HG03280 (cell line): ENCODE data around the gene PAXIP1.
"Not testable (repeated sequence)": the region's sequence is repeated elsewhere in the genome, so short reads cannot be mapped to it uniquely, and the experiment has no call there.

Experiments used
- ATAC-seq: cut with Tn5 transposase; IDR thresholded peaks from one replicate; pipeline ENCODE4 v1.9.1; 2021; ENCODE audit warnings: mild to moderate bottlenecking, moderate library complexity; ENCODE audit not compliant: unreplicated experiment

PAXIP1 gene

GRCh38 chr7:154950960-154951359 is 52.0 kb downstream of the PAXIP1 start:
- no peak for ATAC-seq

DNA sequence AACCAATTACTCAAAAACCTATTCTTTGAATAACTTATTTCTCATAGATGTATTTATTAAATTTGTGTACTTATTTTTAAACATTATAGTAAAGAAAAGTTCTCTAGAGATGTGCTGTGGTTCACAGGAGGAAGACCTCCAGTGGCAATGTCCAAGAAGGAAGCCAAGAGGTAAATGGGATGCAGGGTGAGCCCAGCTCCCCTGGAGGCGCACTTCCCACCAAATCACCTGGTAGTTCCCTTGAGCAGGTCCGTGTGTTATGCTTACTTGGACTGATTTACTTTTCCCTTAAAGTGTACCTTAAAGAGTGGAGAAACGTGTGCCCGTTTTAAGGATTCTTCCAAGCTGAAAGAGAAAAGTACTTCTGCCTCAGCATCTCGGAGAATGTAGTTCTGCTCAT is 55.3 kb downstream of the PAXIP1 start:
- ATAC-seq, result no peak

- no peak for ATAC-seq
Observed at GRCh38 chr7:154946166-154946565, 56.8 kb downstream of the PAXIP1 start.

DNA sequence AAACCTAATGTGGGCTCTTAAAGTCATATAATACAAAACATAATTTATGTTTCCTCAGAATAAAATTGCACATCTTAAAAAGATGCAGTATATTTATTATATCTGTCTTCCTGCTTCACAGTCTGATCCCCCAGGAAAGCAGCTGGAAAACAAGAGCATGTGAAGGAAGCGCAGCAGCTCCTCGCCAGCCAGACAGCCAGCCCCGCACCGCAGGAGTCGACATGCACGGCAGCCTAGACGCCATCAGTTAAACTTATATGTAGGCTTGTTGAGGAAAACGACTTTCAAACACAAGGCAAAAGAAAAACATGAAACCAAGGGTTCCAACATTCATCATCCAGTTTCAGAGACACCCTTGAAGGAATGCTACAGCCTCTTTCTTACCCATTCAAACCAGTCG is 59.0 kb downstream of the PAXIP1 start:
- no peak for ATAC-seq

DNA sequence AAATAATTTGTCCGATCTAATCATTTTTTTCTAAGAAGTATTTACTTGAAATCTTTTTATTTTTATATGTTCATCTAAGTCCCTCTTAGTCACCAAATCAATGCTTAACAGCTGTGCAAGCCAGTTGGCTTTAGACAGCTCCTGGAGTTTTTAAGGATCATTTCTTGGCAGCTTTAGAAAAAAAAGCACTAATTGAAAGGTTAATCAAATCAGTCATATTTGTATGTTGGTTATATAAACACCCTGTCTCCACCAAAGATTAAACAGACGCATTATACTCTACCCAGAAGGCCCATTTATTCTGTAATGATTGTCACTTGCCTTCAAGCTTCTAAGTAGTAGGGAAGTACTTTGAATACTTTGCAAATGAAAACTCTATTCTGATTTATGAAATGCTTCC is 60.2 kb downstream of the PAXIP1 start:
- no peak for ATAC-seq

DNA sequence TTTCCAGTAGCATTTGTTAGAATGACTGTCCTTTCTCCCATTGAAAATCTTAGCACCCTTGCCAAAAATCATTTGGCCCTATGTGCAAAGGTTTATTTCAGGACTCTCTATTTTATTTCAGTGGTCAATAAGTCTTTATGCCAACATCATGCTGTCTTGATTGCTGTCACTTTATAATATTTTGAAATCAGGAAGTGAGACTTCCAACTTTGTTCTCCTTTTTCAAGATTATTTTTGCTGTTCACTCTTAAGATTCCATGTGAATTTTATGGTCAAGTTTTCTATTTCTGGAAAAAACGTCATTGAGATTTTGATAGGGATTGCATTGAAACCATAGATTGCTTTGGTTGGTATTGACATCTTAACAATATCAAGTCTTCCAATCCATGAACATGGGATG is 65.1 kb downstream of the PAXIP1 start:
- no peak for ATAC-seq

GRCh38 chr7:154934353-154934952 is 68.5 kb downstream of the PAXIP1 start:
- not testable (repeated sequence) for ATAC-seq

GRCh38 chr7:154931906-154932305 is 71.0 kb downstream of the PAXIP1 start:
- ATAC-seq, result no peak

DNA sequence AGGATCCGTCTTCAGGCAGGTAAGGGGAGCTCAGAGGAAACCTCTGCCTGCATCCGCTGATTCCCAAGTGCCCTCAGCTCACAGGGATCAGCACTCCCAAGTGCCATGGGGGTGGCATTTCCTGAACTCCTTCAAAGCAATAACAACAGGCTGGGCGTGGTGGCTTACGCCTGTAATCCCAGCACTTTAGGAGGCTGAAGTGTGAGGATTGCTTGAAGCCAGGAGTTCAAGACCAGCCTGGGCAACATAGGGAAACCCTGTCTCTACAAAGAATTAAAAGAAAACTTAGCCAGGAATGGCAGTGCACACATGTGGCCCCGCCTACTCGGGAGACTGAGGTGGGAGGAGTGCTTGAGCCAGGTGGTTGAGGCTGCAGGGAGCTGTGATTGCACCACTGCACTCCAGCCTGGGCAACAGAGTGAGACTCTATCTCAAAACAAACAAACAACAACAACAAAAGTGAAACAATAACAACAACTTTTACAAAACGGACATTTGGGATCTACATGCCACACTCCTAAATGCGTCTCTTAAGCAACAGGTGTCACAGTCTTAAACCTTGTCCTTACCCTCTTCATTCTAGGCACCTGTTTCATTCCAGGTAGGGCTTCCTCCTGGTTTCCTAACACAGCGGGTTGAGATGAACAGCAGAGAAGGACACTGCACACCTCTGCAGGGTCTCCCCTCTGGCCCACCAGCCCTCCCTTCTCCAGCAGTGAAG is 73.8 kb downstream of the PAXIP1 start:
- no peak for ATAC-seq

GRCh38 chr7:154928136-154929005 is 74.6 kb downstream of the PAXIP1 start:
- peak; percentile 86 for ATAC-seq

DNA sequence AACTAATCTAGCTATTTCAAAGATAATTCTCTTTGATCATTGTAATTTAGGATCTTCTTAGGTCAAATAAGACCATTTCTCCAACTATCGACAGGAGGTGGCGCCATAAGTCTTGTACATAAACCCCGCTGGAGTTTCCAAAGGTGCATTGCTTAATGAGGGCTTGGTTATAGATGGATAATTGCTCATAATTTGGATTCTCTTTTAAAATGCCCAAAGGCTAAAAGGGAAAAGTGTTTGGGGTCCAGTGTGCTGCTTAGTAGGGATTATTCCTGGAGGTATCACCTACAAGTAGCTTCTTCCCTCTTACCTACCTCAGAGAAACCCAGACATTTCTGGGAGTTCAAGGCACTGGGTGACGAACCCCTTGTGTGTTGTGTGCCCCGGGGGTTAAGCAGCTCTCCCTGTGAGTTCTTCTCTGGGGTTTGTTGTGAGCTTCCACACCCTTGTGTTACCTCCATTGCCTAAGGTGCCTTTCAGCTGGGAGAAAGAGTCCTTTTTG is 75.2 kb downstream of the PAXIP1 start:
- peak; percentile 54 for ATAC-seq

DNA sequence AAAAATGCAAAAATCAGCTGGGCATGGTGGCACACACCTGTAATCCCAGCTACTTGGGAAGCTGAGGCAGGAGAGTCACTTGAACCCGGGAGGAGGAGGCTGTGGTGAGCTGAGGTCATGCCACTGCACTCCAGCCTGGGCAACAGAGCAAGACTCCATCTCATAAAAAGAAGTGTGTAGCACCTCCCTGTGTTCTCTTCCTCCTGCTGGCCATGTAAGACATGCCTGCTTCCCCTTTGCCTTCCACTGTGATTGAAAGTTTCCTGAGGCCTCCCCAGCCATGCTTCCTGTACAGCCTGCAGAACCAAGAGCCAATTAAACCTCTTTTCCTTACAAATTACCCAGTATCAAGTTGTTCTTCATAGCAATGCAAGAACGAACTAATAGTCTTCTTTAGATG is 80.5 kb downstream of the PAXIP1 start:
- not testable (repeated sequence) for ATAC-seq

- no peak for ATAC-seq
Observed at GRCh38 chr7:154919344-154920225, 83.3 kb downstream of the PAXIP1 start.

DNA sequence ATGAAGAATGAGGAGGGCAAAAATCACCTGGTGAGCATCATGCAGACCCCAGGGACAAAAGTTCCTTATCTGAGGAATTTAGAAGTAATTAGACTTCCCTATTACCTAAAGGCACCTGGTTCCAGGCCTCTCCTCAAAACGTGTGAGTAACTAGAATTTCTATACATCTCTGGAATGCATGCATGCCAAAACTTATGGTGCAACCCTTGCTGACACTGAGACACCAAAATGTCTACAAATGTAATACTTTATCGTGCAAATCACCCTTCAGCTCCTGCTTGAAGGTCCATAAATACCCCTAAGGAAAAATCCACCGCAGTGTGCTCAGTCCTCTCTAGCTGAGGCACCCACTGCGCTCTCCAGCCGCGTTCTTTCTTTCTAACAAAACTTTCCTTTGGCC is 84.2 kb downstream of the PAXIP1 start:
- ATAC-seq, result no peak

DNA sequence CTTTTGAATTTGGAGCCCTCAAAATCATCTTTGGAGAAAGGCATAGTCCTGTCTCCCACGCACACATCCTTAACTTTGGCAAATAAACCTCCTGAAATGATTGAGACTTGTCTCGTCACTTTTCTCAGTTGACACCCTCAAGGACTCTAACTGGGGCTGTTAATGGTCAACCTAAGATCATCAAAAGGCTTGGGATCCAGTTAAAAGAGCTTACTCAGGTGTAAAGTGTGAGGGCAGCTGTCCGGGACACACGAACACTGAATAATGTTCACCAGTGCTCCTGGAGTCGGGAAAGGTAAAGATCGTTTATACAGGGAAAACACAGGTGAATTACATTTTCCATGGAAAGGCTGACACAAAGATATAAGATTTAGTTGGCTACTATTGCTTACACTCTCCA is 84.7 kb downstream of the PAXIP1 start:
- no peak for ATAC-seq

GRCh38 chr7:154917808-154918160 is 85.1 kb downstream of the PAXIP1 start:
- ATAC-seq, result no peak

GRCh38 chr7:154916856-154917807 is 85.8 kb downstream of the PAXIP1 start:
- ATAC-seq, result no peak

DNA sequence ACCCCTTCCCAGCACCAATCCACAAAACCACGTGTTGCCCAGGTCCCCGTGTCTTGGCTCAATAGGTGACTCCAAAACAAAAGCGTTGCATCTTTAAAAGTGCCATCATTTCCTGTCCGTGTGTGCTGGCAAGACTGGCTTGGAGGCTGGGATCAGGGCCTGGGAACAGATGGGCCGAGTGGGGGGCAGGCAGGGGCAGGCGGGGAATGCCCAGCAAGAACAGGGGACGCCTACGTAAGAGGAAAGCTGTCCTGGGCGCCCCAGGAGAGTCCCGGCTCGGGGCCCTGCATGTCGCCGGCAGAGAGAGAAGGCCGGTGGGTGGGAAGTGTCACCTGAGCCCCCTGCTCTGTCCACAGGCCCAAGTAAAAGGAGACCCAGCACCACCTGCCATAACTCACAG is 86.5 kb downstream of the PAXIP1 start:
- no peak for ATAC-seq

DNA sequence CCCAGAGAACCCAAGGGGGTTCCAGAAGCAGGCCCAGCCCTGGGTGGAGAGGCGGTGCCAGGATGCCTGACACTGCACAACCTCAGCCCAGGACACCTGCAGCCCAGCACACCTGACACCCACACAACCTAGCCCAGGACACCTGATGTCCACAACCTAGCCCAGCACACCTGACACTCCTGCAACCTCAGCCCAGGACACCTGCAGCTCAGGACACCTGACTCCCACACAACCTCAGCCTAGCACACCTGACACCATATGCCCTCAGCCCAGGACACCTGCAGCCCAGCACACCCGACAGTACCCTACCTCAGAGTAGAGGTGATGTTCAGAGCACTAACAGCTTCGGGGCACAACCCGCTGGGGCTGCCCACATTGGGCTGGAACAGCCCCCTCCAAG is 87.3 kb downstream of the PAXIP1 start:
- no peak for ATAC-seq

GRCh38 chr7:154914996-154915380 is 87.9 kb downstream of the PAXIP1 start:
- ATAC-seq, result no peak
